ENCODE results near the gene SLC39A11. TPM values are rescaled to one million over a fixed set of nuclear protein-coding genes. Genes with fewer than 3 reads are reported as not detected.

SLC39A11 gene
- total RNA-seq, 3 donors from 2014 or later, result 31.6 to 71.6 (median 51.6) TPM

DNA sequence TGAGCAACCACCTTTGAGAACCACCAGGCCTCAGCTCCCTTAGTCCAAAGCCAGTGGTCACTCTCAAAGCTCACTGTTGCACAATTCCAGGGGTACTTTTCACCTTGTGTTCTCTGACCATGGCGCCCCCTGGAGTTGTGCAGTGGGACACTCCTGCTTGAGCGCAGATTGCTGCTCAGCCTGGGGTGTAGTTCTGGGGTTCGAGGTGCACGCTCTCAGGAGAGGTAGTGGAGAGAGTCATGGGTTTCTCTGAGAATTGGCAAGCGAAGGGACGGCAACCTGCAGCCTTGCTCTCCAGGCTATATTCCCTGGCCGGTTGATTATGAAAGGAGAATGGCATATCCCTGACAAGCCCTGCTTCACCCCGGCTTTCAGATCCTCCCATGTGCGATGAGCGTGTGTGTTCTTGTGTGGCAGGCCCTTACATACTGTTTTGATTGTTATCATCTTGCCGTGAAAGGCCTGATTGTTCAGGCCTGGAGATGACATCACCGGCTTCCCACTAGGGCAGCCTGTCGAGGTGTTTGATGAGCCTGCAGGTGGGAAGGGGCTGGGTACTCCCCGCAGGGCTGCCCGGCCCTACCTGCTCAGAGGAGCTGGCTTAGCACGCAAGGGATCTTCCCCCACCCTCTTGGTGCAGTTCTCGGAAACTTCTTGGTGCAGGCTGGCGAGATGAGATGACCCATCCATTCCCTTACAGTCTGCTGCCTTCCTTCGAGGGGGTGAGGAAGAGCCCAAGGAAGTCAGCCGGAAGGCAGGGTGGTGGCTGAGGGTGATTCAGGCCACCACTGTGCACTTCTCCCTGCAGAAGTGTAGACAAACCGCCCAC, 431.2 kb downstream of the SLC39A11 start:
- Histone ChIP-seq H3K9me3 (no peaks in the 10 kb centered on the region), H3K36me3 (ENCODE audit: low read depth) (no peaks in the 10 kb centered on the region), H3K4me1 (ENCODE audit: low read depth) (no peaks in the 10 kb centered on the region), H3K4me3 (no peak overlapping the region)
- intact Hi-C loops (cut with DNase I, micrococcal nuclease), result no loop called here
- no peak for TF ChIP-seq CTCF (IDR thresholded peaks at IDR 0.05)
- no peak for DNase-seq
- peak; percentile 77 for ATAC-seq

DNA sequence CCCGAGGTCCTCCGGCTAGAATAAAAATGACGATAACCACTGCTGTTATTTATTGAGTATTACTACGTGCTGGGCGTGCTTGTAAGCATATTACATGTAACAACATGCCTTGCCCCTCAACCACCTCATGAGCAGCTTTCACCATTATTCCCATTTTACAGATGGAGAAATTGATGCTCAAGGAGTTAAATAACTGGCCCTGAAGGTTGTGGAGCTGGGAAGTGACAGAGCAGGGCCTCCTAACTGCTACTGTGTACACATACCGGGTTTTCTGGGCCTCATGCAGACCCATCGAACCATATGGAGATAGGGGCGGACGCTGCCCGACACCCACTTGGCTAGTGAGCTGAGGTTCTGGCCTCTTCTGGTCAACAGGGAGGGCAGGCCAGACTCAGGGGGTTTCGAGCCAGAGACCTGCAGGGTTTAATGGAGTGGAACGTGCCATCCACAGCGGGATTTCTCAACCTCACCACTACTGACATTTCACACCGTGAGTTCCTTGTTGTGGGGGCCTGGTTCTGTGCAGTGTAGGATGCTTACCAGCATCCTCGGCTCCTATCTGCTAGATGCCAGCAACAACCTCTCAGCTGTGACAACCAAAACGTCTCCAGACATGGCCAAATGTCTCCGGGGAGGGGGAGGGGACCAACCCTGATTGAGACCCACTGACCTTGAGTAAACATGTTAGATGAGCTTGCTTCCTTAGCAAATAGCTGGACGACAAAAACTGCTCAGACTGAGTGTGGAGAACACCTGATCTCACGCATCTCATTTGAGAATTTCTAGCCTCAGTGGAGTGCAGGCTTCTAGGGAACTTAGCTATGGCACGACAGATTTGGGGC, 432.0 kb downstream of the SLC39A11 start:
- DNase-seq (no peak), ATAC-seq (no peak)
- intact Hi-C loops (cut with DNase I, micrococcal nuclease), result no loop called here
- no peaks in the 10 kb centered on the region for H3K9me3 ChIP-seq
- no peak overlapping the region for H3K4me3 ChIP-seq
- H3K4me1 ChIP-seq (ENCODE audit: low read depth), result no peaks in the 10 kb centered on the region
- no peak for TF ChIP-seq CTCF (IDR thresholded peaks at IDR 0.05)
- no peaks in the 10 kb centered on the region for H3K36me3 ChIP-seq (ENCODE audit: low read depth)

DNA sequence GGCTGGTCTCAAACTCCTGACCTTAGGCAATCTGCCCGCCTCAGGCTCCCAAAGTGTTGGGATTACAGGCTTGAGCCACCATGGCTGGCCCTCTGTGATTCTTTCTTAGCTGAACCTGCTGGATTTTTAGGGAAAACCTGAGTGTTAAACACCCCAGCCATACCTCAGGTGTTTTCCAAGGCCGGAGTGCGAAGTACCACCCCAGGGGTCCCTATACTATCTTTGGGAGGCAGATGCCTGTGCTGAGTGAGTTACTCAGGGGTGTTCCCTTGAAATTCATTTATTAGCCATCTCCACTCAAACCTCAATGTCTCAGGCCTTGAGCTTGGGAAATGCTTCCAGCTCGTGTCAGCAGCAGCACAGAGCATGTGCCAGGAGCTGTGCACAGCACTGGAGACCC, 432.7 kb downstream of the SLC39A11 start:
- H3K4me3 ChIP-seq, result no peak overlapping the region
- no peak for DNase-seq
- ATAC-seq, result no peak
- no peaks in the 10 kb centered on the region for H3K36me3 ChIP-seq (ENCODE audit: low read depth)
- intact Hi-C loops (cut with DNase I, micrococcal nuclease), result no loop called here
- no peaks in the 10 kb centered on the region for H3K4me1 ChIP-seq (ENCODE audit: low read depth)
- no peak for TF ChIP-seq CTCF (IDR thresholded peaks at IDR 0.05)
- no peaks in the 10 kb centered on the region for H3K9me3 ChIP-seq

DNA sequence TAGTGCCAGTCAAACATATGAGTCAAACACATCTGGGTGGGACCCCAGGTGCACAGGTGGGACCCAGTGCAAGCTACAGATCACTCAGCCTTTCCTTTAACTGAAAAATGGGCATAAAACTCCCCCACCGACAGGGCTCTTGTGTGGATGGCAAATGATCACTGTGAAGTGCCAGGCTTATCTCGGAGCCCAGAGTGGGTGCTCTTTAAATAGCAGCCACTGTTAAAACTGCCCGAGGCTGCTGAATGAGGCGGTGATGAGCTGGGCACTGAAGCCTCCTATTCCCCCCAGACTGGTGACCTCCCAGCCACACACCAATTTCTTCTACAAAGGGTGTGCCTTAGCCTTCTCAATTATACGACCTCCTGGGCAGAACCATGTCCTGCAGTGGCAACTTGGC, 433.8 kb downstream of the SLC39A11 start:
- Histone ChIP-seq H3K36me3 (ENCODE audit: low read depth) (no peaks in the 10 kb centered on the region), H3K4me1 (ENCODE audit: low read depth) (no peaks in the 10 kb centered on the region), H3K9me3 (no peaks in the 10 kb centered on the region), H3K4me3 (no peak overlapping the region)
- intact Hi-C loops (cut with DNase I, micrococcal nuclease), result no loop called here
- no peak for TF ChIP-seq CTCF (IDR thresholded peaks at IDR 0.05)
- no peak for ATAC-seq
- no peak for DNase-seq

GRCh38 chr17:72657467-72658317, 434.8 kb downstream of the SLC39A11 start:
- ATAC-seq, result peak; percentile 64

More at GRCh38 chr17:72657467-72658317, 434.8 kb downstream of the SLC39A11 start:
- TF ChIP-seq CTCF (IDR thresholded peaks at IDR 0.05), result no peak
- no peak overlapping the region for H3K4me3 ChIP-seq
- no peaks in the 10 kb centered on the region for H3K9me3 ChIP-seq
- no peaks in the 10 kb centered on the region for H3K36me3 ChIP-seq (ENCODE audit: low read depth)
- peak in 1 of 3 donors; percentile 24 for DNase-seq
- no peaks in the 10 kb centered on the region for H3K4me1 ChIP-seq (ENCODE audit: low read depth)
- intact Hi-C loops (cut with DNase I, micrococcal nuclease), result no loop called here
